Activated naive CD4-positive, alpha-beta T cell treated with anti-CD3 and anti-CD28 coated beads for 36 hours (primary cell): ENCODE results near the gene IP6K3. TPM values are rescaled to one million over a fixed set of nuclear protein-coding genes. Genes with fewer than 3 reads are reported as not detected.
A peak's percentile ranks its signal among the peaks of the same experiment; 100 is the strongest.

ENCODE experiments used
- CTCF ChIA-PET: fragments of 350-600 bp; sonication (Branson Sonifier 250); formaldehyde crosslinking; loops from one replicate; lab custom pipeline; 2021; ENCODE audit warnings: antibody characterized with exemption; lab: Charles Lee
- DNase-seq: peaks from one replicate; pipeline ENCODE4 v3.0.0-alpha.2; 2020
- H3K27ac Mint-ChIP-seq: one replicate; pipeline ENCODE4 v1.8.0; 2021; ENCODE audit warnings: mild to moderate bottlenecking, mixed read lengths
- H3K27me3 Mint-ChIP-seq: one replicate; pipeline ENCODE4 v1.8.0; 2021; ENCODE audit warnings: low read depth, mixed read lengths
- H3K36me3 Mint-ChIP-seq: one replicate; pipeline ENCODE4 v1.8.0; 2021; ENCODE audit warnings: low read depth, mixed read lengths
- H3K4me1 Mint-ChIP-seq: one replicate; pipeline ENCODE4 v1.8.0; 2021; ENCODE audit warnings: low read depth, mixed read lengths
- H3K4me3 Mint-ChIP-seq: one replicate; pipeline ENCODE4 v1.8.0; 2021; ENCODE audit warnings: mild to moderate bottlenecking, moderate library complexity, mixed read lengths
- H3K9me3 Mint-ChIP-seq: one replicate; pipeline ENCODE4 v1.8.0; 2021; ENCODE audit warnings: mixed read lengths
- intact Hi-C: fragments of 100-400 bp; cut with micrococcal nuclease; formaldehyde crosslinking; loops from one replicate; pipeline ENCODE4 v1.15.1; 2023
- total RNA-seq, 2 experiments: library from RNA; stranded (reverse); gene quantifications; one replicate each; pipeline ENCODE4 v1.2.3, GENCODE V29; 2021

IP6K3 gene
- total RNA-seq, 2 experiments from 2014 or later: not detected

GRCh38 chr6:33688451-33689147, 58.1 kb downstream of the IP6K3 start:
- DNase-seq: no peak
- peaks cover 47% of the 10 kb centered on the region for H3K36me3 Mint-ChIP-seq
- H3K4me3 Mint-ChIP-seq: no peak overlapping the region
- CTCF ChIA-PET: no interaction called here
- H3K27ac Mint-ChIP-seq: no peak overlapping the region
- no peaks in the 10 kb centered on the region for H3K27me3 Mint-ChIP-seq
- H3K4me1 Mint-ChIP-seq: peaks cover 23% of the 10 kb centered on the region
- H3K9me3 Mint-ChIP-seq: no peaks in the 10 kb centered on the region
- intact Hi-C loops: no loop called here

GRCh38 chr6:33688006-33688405, 58.7 kb downstream of the IP6K3 start:
- Mint-ChIP-seq H3K4me1 (peaks cover 21% of the 10 kb centered on the region), H3K9me3 (no peaks in the 10 kb centered on the region), H3K4me3 (no peak overlapping the region), H3K27me3 (no peaks in the 10 kb centered on the region), H3K36me3 (peaks cover 47% of the 10 kb centered on the region), H3K27ac (no peak overlapping the region)
- intact Hi-C loops: no loop called here
- no peak for DNase-seq
- CTCF ChIA-PET: no interaction called here

GRCh38 chr6:33686981-33687975, 59.4 kb downstream of the IP6K3 start:
- no peak overlapping the region for H3K4me3 Mint-ChIP-seq
- intact Hi-C loops: no loop called here
- H3K4me1 Mint-ChIP-seq: peaks cover 19% of the 10 kb centered on the region
- H3K36me3 Mint-ChIP-seq: peaks cover 44% of the 10 kb centered on the region
- H3K27ac Mint-ChIP-seq: no peak overlapping the region
- no peaks in the 10 kb centered on the region for H3K9me3 Mint-ChIP-seq
- H3K27me3 Mint-ChIP-seq: no peaks in the 10 kb centered on the region
- DNase-seq: no peak
- CTCF ChIA-PET: no interaction called here

- Mint-ChIP-seq H3K4me1 (peaks cover 12% of the 10 kb centered on the region), H3K9me3 (no peaks in the 10 kb centered on the region), H3K27me3 (no peaks in the 10 kb centered on the region), H3K36me3 (peaks cover 43% of the 10 kb centered on the region), H3K4me3 (no peak overlapping the region), H3K27ac (no peak overlapping the region)
- CTCF ChIA-PET: no interaction called here
- intact Hi-C loops: no loop called here
- DNase-seq: no peak
These were observed 60.3 kb downstream of the IP6K3 start for GRCh38 chr6:33686225-33686924.

GRCh38 chr6:33685411-33686224, 61.1 kb downstream of the IP6K3 start:
- H3K9me3 Mint-ChIP-seq: no peaks in the 10 kb centered on the region
- no peak overlapping the region for H3K27ac Mint-ChIP-seq
- CTCF ChIA-PET: no interaction called here
- intact Hi-C loops: no loop called here
- no peak for DNase-seq
- H3K36me3 Mint-ChIP-seq: peaks cover 40% of the 10 kb centered on the region
- H3K4me3 Mint-ChIP-seq: no peak overlapping the region
- no peaks in the 10 kb centered on the region for H3K27me3 Mint-ChIP-seq
- H3K4me1 Mint-ChIP-seq: peaks cover 11% of the 10 kb centered on the region

- Mint-ChIP-seq H3K27ac (no peak overlapping the region), H3K9me3 (no peaks in the 10 kb centered on the region), H3K27me3 (no peaks in the 10 kb centered on the region), H3K36me3 (peaks cover 40% of the 10 kb centered on the region), H3K4me3 (no peak overlapping the region), H3K4me1 (peaks cover 11% of the 10 kb centered on the region)
- CTCF ChIA-PET: interaction anchor here (2.2 kb wide), 1 partner anchor 9 kb away, joined by 10 read pairs; no protein-coding TSS in a partner anchor
- intact Hi-C loops: no loop called here
- no peak for DNase-seq
These were observed 61.7 kb downstream of the IP6K3 start for GRCh38 chr6:33684983-33685382.

- CTCF ChIA-PET: interaction anchor here (2.2 kb wide), 1 partner anchor 9 kb away, joined by 10 read pairs; no protein-coding TSS in a partner anchor
- DNase-seq: no peak
- H3K36me3 Mint-ChIP-seq: peaks cover 37% of the 10 kb centered on the region
- intact Hi-C loops: no loop called here
- H3K27me3 Mint-ChIP-seq: no peaks in the 10 kb centered on the region
- no peak overlapping the region for H3K4me3 Mint-ChIP-seq
- H3K9me3 Mint-ChIP-seq: no peaks in the 10 kb centered on the region
- H3K27ac Mint-ChIP-seq: no peak overlapping the region
- H3K4me1 Mint-ChIP-seq: peaks cover 11% of the 10 kb centered on the region
These were observed 62.2 kb downstream of the IP6K3 start for GRCh38 chr6:33684428-33684896.

GRCh38 chr6:33683576-33684427, 62.9 kb downstream of the IP6K3 start:
- Mint-ChIP-seq H3K4me3 (no peak overlapping the region), H3K36me3 (peaks cover 36% of the 10 kb centered on the region)
- intact Hi-C loops: no loop called here

GRCh38 chr6:33683051-33683571, 63.6 kb downstream of the IP6K3 start:
- H3K9me3 Mint-ChIP-seq: no peaks in the 10 kb centered on the region
- peaks cover 11% of the 10 kb centered on the region for H3K4me1 Mint-ChIP-seq
- H3K27ac Mint-ChIP-seq: peak overlapping the region; percentile 61
- intact Hi-C loops: no loop called here
- no peaks in the 10 kb centered on the region for H3K27me3 Mint-ChIP-seq
- DNase-seq: peak; percentile 58
- CTCF ChIA-PET: interaction anchor here (2.2 kb wide), 1 partner anchor 11 kb away, joined by 10 read pairs; no protein-coding TSS in a partner anchor
- H3K4me3 Mint-ChIP-seq: no peak overlapping the region
- peaks cover 38% of the 10 kb centered on the region for H3K36me3 Mint-ChIP-seq

More at GRCh38 chr6:33683576-33684427, 62.9 kb downstream of the IP6K3 start:
- no peaks in the 10 kb centered on the region for H3K9me3 Mint-ChIP-seq
- H3K27me3 Mint-ChIP-seq: no peaks in the 10 kb centered on the region
- CTCF ChIA-PET: interaction anchor here (2.2 kb wide), 1 partner anchor 10 kb away, joined by 10 read pairs; no protein-coding TSS in a partner anchor
- peak overlapping the region; percentile 61 for H3K27ac Mint-ChIP-seq
- DNase-seq: no peak
- peaks cover 11% of the 10 kb centered on the region for H3K4me1 Mint-ChIP-seq

- intact Hi-C loops: no loop called here
- no peak for DNase-seq
- Mint-ChIP-seq H3K4me3 (no peak overlapping the region), H3K4me1 (peaks cover 11% of the 10 kb centered on the region), H3K27me3 (no peaks in the 10 kb centered on the region), H3K9me3 (no peaks in the 10 kb centered on the region), H3K36me3 (peaks cover 46% of the 10 kb centered on the region), H3K27ac (peak overlapping the region; percentile 61)
- CTCF ChIA-PET: no interaction called here
These were observed 64.4 kb downstream of the IP6K3 start for GRCh38 chr6:33682341-33682740.
